ENCODE results near the gene MYO7A. TPM values are rescaled to one million over a fixed set of nuclear protein-coding genes. Genes with fewer than 3 reads are reported as not detected.

The MYO7A gene
- total RNA-seq, 2 experiments from 2014 or later: 0.09 to 0.14 TPM

GRCh38 chr11:77085652-77086051, 42.4 kb upstream of the MYO7A start:
- H3K9me3 Mint-ChIP-seq: no peaks in the 10 kb centered on the region
- ATAC-seq (no peak), DNase-seq (no peak)
- no peak overlapping the region for H3K27ac Mint-ChIP-seq
- no peaks in the 10 kb centered on the region for H3K27me3 Mint-ChIP-seq
- ChIA-PET POLR2A (no interaction called here), CTCF (no interaction called here)
- intact Hi-C loops (cut with micrococcal nuclease): no loop called here
- peaks cover 11% of the 10 kb centered on the region for H3K4me1 Mint-ChIP-seq (ENCODE audit: low read depth)
- H3K4me3 Mint-ChIP-seq: no peak overlapping the region
- H3K36me3 Mint-ChIP-seq (ENCODE audit: low read depth): no peaks in the 10 kb centered on the region
- TF ChIP-seq CTCF (IDR thresholded peaks at IDR 0.05): no peak

- Mint-ChIP-seq H3K4me3 (no peak overlapping the region), H3K27me3 (no peaks in the 10 kb centered on the region), H3K36me3 (ENCODE audit: low read depth) (no peaks in the 10 kb centered on the region), H3K4me1 (ENCODE audit: low read depth) (peaks cover 15% of the 10 kb centered on the region), H3K9me3 (no peaks in the 10 kb centered on the region), H3K27ac (no peak overlapping the region)
- CTCF ChIA-PET: interaction anchor here (1.4 kb wide), 1 partner anchor 41 kb away, joined by 4 read pairs; no protein-coding TSS in a partner anchor
- POLR2A ChIA-PET: no interaction called here
- no peak for TF ChIP-seq CTCF (IDR thresholded peaks at IDR 0.05)
- intact Hi-C loops (cut with micrococcal nuclease): no loop called here
- DNase-seq (no peak), ATAC-seq (no peak)
Observed at GRCh38 chr11:77086521-77087472, 41.2 kb upstream of the MYO7A start.

DNA sequence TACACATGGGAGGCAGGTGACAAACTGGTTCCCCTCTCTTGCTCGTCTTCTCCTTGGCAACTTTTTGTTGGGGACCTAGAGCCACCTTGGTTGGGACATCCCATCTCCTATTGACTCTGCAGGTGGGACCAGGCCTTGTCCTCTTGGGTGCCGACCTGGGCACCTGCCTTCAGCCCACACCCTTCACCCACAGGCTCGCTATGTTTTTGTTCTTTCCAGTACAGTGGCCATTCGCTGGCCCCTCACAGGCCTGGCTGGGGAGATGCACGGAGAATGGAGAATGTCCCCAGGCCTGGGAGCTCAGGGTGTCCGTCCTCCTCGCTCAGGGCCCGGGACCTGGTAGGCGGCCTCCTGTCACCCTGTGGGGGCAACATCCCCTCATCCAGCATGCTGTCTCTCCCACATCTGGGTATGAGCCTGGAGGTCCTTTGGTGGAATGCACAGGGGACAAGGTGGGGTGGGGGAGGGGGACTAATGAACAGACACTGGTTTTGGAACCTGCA, 40.3 kb upstream of the MYO7A start:
- POLR2A ChIA-PET: no interaction called here
- Mint-ChIP-seq H3K36me3 (ENCODE audit: low read depth) (no peaks in the 10 kb centered on the region), H3K27me3 (no peaks in the 10 kb centered on the region), H3K4me1 (ENCODE audit: low read depth) (peaks cover 10% of the 10 kb centered on the region), H3K4me3 (no peak overlapping the region), H3K9me3 (no peaks in the 10 kb centered on the region), H3K27ac (no peak overlapping the region)
- CTCF ChIA-PET: interaction anchor here (1.4 kb wide), 1 partner anchor 42 kb away, joined by 4 read pairs; no protein-coding TSS in a partner anchor
- intact Hi-C loops (cut with micrococcal nuclease): no loop called here
- no peak for ATAC-seq
- no peak for TF ChIP-seq CTCF (IDR thresholded peaks at IDR 0.05)
- no peak for DNase-seq

GRCh38 chr11:77088236-77089003, 39.6 kb upstream of the MYO7A start:
- Mint-ChIP-seq H3K27me3 (no peaks in the 10 kb centered on the region), H3K36me3 (ENCODE audit: low read depth) (no peaks in the 10 kb centered on the region), H3K4me1 (ENCODE audit: low read depth) (peaks cover 5% of the 10 kb centered on the region), H3K9me3 (no peaks in the 10 kb centered on the region), H3K27ac (no peak overlapping the region), H3K4me3 (no peak overlapping the region)
- intact Hi-C loops (cut with micrococcal nuclease): no loop called here
- DNase-seq (no peak), ATAC-seq (no peak)
- ChIA-PET POLR2A (no interaction called here), CTCF (interaction anchor here (0.8 to 4.7 kb wide), 3 partner anchors 7 to 169 kb away, joined by 3 to 54 read pairs (median 43); no protein-coding TSS in a partner anchor)
- TF ChIP-seq CTCF (IDR thresholded peaks at IDR 0.05): no peak

Data from activated CD8-positive, alpha-beta T cell treated with anti-CD3 and anti-CD28 coated beads for 36 hours (primary cell).